Endometrium (tissue), 2 donors: Measurements from ENCODE around the gene GJB4.
"Not testable (repeated sequence)": the region's sequence is repeated elsewhere in the genome, so short reads cannot be mapped to it uniquely, and the experiment has no call there.

Experiments
- FAIRE-seq: peaks from 2 replicates; lab custom pipeline; 2012; peaks lifted over from hg19 to GRCh38; lab: Jason Lieb, UNC
- donor health status: control.
- donor health status: control.

GJB4 gene

DNA sequence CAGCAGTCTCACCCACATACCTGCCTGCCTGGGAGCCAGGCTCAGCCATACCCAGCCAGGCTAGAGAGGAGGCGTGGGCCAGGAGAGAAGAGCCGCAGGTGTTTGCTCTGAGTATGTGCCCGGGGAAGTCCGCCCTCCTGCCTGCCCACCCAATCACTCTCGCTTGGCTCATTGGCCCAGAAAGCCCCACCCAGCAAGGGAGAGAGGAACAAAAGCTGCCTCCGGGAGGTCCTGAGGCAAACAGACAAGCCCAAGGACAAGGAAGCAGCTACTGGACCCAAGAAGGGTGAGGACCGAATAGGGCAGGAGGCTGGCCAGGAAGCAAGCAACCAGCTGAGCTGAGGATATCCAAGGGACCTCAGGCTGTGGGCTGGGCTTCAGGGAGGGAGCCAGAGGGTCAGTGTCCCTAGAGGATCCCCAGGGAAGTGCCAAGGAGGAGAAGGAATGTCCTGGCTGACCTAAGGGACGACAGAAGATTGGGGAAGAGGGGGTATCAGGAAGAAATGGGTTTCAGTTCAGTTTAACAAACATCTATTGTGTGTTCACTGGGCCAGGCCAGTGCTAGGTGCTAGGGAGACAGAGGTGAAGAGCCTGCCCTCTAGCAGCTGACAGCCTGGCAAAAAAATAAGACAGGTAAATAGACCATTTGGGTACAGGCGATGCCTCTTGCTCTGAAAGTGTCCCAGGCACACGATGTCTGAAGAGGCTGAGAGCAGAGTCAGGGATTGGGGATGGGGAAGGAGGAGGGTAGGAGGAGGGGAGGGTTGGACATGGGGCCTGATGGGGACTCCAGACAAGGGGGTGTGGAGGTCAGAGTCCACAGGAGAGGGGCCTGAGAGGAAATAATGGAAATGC lies at the start of gene GJB4:
TSS of gene GJB4 (plus strand) at position 238 of the 855 bp plus-strand sequence. CDS start 1,515 bp downstream, outside the sequence.
- FAIRE-seq = no peak

DNA sequence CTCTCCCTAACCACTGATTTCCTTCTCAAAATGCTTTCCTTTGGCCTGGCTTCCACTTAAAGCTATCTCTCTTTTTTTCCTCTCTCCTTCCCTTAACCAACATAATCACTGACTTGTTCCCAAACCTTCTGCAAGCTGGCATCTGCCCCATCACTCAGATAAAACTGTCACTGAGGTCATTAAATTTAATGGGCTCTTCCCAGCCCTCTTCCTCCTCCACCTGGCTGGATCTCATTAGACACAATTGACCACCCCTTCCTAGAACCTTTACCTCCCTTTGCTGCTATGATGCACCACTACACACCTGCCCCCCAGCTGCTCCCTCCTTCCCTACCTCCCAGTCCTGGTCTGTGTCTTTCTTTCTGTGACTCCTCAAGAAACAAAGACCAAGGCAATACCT lies 48.7 kb upstream of the GJB4 start:
- no peak for FAIRE-seq

DNA sequence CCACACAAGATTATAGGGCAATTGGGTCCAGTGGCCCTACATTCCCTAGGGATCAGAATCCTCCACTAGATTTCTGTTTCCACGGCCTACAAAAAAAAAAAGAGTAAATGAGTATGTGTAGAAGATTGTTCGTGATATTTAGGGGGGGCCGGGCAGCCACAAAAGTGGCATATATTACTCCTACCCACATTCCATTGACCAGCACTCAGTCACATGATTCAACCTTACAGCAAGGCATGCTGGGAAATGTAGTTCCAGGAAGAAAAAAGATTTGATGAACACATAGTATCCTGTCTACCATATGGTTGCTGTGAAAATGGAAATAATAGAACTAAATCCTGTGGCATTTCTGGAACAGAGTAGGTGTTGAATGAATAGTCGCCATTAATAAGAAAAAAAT lies 48.1 kb upstream of the GJB4 start:
- FAIRE-seq = no peak

GRCh38 chr1:34712007-34712688 lies 47.4 kb upstream of the GJB4 start:
- FAIRE-seq = no peak

DNA sequence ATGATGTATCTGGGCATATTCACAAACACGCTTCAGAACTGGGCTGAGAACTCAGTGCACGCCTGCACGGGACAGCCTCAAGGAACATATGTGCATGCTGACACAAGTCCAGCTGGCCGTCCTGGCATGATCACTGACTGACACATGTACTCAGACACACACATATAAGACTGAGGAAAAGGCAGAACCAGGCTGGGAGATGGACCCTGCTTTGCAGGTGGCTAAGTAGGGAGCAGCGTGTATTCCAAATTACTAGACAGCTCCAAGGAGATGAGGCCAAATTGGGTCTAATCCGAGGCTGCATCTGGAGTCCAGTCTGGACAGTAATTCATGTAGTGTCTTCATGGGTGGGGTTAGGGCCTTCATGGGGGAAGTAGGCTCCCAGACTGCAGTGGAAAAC lies 46.1 kb upstream of the GJB4 start:
- FAIRE-seq = no peak

DNA sequence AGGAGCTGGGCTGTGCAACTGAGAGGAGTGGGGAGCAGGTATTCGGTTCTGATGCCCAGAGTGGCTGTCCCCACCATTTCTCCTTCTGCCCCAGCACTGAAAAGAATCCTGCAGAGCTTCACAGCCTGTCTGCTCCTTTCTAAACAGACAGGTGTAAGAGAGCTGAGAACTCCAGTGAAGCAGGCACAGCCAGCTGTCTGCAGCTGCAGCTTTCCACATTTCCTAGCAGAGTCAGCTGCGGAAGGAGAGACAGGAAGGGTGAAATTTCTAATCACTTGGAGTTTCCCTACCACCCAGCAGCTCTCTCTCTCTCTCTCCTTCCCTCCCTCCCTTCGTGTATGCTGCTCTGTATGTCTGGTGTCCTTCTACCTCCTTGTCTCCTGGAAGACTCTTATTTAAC lies 45.2 kb upstream of the GJB4 start:
- no peak for FAIRE-seq

DNA sequence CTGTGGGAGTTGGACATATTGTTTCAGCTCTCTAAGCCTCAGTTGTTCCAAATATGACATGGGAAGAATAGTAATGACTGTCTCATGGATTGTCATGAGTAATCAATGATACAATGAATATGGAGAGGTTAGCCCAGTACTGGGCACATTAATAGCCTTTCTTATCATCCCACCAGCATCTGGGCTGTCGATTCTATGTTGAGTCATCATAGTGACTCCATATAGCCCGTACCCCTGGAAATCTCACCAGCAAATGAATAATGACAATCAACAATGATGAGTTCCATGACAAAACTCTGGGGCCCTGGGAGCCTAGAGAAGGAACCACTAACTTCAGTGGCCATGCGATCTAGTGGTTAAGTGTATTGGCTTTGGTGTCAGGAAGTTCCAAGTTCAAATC lies 44.4 kb upstream of the GJB4 start:
- no peak for FAIRE-seq

DNA sequence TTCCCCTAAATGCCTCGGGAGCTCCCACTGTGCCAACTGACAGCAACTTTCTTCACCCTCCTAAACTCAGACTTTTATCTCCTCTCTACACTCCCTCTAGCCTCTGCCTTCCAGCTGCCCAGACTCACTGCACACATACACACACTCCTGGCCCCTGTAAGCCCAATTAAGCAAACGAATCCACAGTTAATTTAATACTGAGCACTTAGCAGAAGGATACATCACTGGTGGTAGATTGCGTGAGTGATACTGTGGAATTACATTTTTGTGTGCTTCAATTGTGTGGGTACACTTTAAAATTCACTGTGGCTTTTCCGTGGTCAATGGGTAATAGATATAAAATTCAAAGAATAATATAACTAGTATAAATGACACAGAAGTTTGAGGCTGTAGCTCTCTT lies 38.3 kb upstream of the GJB4 start:
- no peak for FAIRE-seq

DNA sequence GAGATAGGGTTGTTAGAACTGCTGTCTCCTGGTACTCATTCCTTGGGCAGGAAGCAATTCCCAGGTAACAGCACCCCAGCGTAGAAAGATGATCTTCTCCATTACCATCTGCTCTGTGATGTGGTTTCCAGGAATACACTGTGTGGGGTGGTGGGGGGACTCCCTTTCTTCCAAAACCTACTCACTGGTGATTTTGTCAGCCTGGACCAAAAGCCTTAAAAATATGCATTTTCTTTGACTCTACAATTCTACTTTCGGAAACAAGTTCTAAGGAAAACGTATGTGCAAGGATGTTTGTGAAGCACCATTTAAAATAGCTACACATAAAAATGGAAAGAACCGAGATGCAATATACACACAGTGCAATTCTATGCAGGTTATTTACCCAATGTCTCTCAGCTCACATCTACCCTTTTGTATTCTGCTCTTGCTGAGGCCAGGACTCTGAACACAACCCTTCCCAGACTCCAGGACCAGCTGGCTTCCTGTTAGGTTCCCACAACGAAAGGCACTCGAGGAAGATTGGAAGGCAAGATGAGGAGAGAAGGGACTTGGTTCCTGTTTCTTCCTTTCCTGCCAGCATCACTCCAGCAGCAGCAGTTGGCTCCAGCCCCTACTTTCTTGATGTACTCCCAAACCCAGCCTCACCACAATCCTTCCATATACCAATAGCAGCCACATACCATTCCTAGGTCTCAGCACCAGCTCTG lies 37.7 kb upstream of the GJB4 start:
- FAIRE-seq = no peak

GRCh38 chr1:34726861-34727260 lies 32.7 kb upstream of the GJB4 start:
- no peak for FAIRE-seq

- no peak for FAIRE-seq
Measured at GRCh38 chr1:34730485-34730884, 29.1 kb upstream of the GJB4 start.

DNA sequence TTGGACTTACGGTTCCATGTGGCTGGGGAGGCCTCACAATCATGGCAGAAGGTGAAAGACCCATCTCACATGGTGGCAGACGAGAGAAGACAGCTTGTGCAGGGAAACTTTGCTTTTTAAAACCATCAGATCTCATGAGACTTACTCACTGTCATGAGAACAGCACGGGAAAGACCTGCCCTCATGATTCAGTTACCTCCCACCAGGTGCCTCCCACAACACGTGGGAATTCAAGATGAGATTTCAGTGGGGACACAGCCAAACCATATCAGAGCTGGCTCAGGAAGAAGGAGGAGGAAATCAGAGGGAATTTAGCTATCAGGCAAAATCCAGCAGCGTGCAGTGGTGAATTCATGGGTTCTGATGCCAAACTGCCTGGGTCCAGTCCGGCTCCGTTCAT lies 26.7 kb upstream of the GJB4 start:
- FAIRE-seq = not testable (repeated sequence)

DNA sequence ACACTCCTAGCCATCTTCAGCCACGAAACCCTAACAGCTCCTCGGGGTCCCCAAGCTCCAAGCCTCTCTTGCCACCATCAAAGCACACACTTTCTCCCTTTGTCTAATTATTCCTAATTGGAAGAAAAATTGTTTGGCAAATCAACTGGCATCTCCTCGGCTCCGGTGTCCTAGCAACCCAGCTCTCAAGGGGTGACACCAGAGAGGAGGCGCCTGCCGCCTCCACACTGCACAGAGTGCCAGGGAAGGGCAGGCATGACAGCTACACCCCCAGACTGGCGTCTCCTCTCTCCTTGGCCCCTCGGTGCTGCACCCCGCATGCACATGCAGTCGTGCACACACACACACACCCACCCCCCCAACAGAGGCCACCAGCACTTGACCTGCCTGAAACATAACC lies 22.8 kb upstream of the GJB4 start:
- no peak for FAIRE-seq

DNA sequence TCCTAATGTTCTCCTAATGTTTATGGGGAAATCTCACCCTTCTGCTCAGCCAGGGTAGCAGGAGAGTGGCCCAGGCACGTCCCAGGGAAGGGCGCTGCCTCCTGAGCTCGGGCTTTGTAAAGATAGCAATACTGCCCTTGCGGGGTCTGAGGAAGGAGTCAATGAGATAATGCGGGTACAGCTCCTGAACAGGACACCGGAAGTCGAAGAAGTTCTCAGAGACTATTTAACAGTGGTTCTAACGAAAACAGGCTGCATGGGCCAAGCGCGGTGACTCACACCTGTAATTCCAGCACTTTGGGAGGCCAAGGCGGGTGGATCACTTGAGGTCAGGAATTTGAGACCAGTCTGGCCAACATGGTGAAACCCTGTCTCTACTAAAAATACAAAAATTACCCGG lies 22.3 kb upstream of the GJB4 start:
- not testable (repeated sequence) for FAIRE-seq

GRCh38 chr1:34739613-34740012 lies 19.9 kb upstream of the GJB4 start:
- no peak for FAIRE-seq

DNA sequence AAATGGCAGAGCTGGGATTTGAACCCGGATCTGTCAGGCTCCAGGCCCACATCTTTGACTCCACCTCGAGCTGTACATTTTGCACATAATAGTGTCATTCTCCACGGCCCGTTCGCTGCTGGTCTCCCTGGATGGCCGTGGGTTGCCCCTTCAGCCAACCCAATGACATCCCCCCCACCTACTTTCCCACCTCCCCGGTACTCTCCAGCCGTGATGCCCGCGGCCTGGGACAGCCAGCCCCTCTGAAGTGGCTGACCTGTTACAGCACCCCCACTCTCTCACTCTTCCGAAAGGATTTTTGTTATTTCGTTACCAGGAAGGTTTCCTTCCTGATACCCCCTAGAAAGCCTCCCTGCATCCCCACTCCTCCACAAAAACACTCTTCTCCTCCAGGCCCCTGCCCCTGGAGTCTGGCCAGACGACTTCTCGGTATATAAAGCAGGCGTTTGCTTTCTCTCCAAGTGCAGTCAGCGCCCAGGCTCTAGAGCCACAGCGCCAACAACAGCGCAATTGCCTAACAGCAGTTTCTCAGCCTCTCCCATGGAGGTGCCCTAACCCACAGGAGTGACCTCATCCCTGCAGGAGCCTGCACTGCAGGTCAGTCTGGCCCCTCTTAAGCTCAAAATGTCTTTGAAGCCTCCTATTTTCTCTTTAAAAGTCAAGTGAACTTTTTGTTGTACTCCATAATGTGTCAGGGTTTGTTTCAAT lies 19.2 kb upstream of the GJB4 start:
- no peak for FAIRE-seq

DNA sequence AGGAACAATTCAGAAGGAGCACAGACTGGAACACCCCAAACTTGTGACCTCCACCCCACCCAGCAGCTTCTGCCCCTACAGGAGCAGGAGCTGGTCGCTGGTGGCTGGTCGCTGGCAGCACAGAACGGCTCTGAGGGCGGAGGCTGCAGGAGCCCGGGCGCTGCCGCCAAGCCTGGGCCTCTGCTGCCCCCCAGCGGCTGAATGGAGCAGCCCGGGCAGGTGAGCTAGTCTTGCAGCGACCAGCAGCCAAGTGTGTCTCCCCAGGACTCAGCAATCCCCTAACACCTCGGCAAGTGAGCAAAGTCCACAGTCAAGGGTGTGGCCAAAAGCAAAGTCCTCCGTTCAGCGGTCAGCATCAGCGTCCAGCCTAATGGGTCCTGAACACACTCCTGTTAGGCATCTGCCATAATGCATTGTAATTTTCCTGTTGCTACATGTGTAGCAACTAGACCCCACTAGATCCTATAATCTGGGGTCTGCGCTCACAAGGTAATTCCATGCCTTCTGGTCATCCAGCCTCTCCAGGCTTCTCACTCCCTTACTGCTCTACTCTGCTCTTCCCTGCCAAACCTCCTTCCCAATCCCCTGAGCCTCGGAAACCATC lies 16.8 kb upstream of the GJB4 start:
- FAIRE-seq = no peak

GRCh38 chr1:34743775-34744174 lies 15.8 kb upstream of the GJB4 start:
- FAIRE-seq = no peak

GRCh38 chr1:34744851-34745250 lies 14.7 kb upstream of the GJB4 start:
- no peak for FAIRE-seq

DNA sequence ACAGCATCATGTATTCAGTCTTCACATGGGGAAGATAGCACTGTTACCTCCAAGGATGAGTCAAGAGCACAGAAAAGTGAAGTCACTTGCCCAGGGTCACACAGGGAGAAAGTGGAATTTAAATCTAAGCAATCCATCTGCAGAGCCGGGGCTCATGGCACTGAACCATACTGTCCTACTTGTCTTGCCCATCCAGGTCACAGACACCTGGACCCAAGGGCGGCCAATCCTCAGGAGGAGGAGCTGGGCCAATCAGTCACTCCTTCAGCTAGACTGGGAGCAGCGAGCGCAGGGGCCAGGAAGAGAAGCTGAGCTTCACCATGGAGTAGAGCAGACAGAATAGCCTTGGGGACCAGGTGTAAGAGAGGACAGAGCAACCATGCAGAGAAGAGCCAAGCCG lies 13.9 kb upstream of the GJB4 start:
- FAIRE-seq = no peak

DNA sequence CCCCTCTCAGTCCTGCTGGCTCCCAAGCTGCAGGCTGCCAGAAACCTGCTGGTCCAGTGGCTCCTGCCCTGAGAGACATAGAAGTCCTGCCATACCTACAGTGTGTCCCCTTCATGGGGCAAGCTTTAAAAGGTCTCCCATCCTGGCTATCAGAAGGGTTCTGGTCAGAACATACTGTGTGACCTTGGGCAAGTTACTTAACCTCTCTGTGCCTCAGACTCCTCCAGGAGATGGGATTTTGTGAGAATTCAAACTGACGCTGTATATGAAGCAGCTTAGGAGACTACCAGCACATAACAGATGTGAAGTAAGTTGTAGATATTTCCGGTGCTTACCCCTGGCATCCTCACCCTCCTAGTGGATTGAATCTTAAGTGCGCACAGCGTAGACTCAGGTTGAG lies 13.4 kb upstream of the GJB4 start:
- FAIRE-seq = no peak
